K562 (cell line): ENCODE results near the gene NLRP6. TPM values are rescaled to one million over a fixed set of nuclear protein-coding genes. Genes with fewer than 3 reads are reported as not detected.

Source experiments
- ARID4B ChIP-seq: sonication (generic); formaldehyde crosslinking; IDR thresholded peaks from 2 replicates; pipeline ENCODE4 v1.8.0; 2022; ENCODE audit warnings: mild to moderate bottlenecking, missing genetic modification reagents
- ATF2 ChIP-seq: sonication (generic); formaldehyde crosslinking; IDR thresholded peaks from 2 replicates; pipeline ENCODE4 v1.8.1; 2022; ENCODE audit warnings: missing genetic modification reagents
- ID3 ChIP-seq, 2 experiments: fragments of 250-450 bp in 1 of 2; fragments of 450-650 bp in 1 of 2; sonication (Bioruptor Pico) in 1 of 2; IDR thresholded peaks; 2 replicates each; pipeline versions ENCODE4 v1.6.1 to v1.8.0; 2016 to 2021; ENCODE audit warnings: mild to moderate bottlenecking in 2 of 2, moderate library complexity in 2 of 2, missing compliant biosample characterization in 1 of 2, missing genetic modification characterization in 1 of 2
- KAT7 ChIP-seq: sonication (generic); formaldehyde crosslinking; IDR thresholded peaks from 2 replicates; pipeline ENCODE4 v1.8.0; 2022; ENCODE audit warnings: missing genetic modification reagents, mild to moderate bottlenecking, borderline replicate concordance
- KLF13 ChIP-seq: fragments of 450-650 bp; IDR thresholded peaks from 2 replicates; pipeline ENCODE4 v1.6.1; 2016; ENCODE audit warnings: missing genetic modification characterization, low read depth, mild to moderate bottlenecking, missing compliant biosample characterization, moderate library complexity, borderline replicate concordance
- MXI1 ChIP-seq: IDR thresholded peaks from 2 replicates; pipeline ENCODE4 v1.6.1; 2011; ENCODE audit warnings: low read depth, mild to moderate bottlenecking, improper control_type of control experiment, low read length
- PML ChIP-seq: IDR thresholded peaks from 2 replicates; pipeline ENCODE4 v1.6.1; 2012; ENCODE audit warnings: low read length, inconsistent platforms
- RBM34 ChIP-seq: fragments of 200-400 bp; formaldehyde crosslinking; IDR thresholded peaks from 2 replicates; pipeline ENCODE4 v1.6.1; 2018; ENCODE audit warnings: low read length, borderline replicate concordance; ENCODE audit not compliant: insufficient read depth
- RCOR1 ChIP-seq, 2 experiments: IDR thresholded peaks; 2 replicates each; pipeline ENCODE4 v1.6.1; 2012; ENCODE audit warnings: low read depth in 2 of 2, low read length in 2 of 2, borderline replicate concordance in 1 of 2, improper control_type of control experiment in 1 of 2
- ZFX ChIP-seq: sonication (generic); formaldehyde crosslinking; IDR thresholded peaks from 2 replicates; pipeline ENCODE4 v1.8.0; 2022; ENCODE audit warnings: mild to moderate bottlenecking, missing genetic modification reagents, moderate library complexity
- ZNF134 ChIP-seq: fragments of 250-450 bp; sonication (Bioruptor Pico); conservative IDR thresholded peaks from 2 replicates; pipeline ENCODE4 v1.4.0; 2020
- ZNF217 ChIP-seq: sonication (generic); formaldehyde crosslinking; IDR thresholded peaks from 2 replicates; pipeline ENCODE4 v1.8.0; 2022; ENCODE audit warnings: mild to moderate bottlenecking, missing genetic modification reagents
- ZNF24 ChIP-seq: fragments of 450-650 bp; IDR thresholded peaks from 2 replicates; pipeline ENCODE4 v1.6.1; 2016
- ZNF3 ChIP-seq: fragments of 250-450 bp; sonication (Bioruptor Pico); IDR thresholded peaks from 2 replicates; pipeline ENCODE4 v1.5.0; 2021; ENCODE audit warnings: mild to moderate bottlenecking, moderate library complexity
- ZNF384 ChIP-seq: IDR thresholded peaks from 2 replicates; pipeline ENCODE4 v1.6.1; 2012; ENCODE audit warnings: low read depth, low read length, improper control_type of control experiment
- ZNF583 ChIP-seq: fragments of 250-450 bp; sonication (Bioruptor Pico); IDR thresholded peaks from 2 replicates; pipeline ENCODE4 v1.4.0; 2020
- ZNF766 ChIP-seq: fragments of 200-800 bp; sonication (Bioruptor generic); conservative IDR thresholded peaks from 2 replicates; pipeline ENCODE4 v1.6.1; 2016; ENCODE audit warnings: missing genetic modification characterization, missing compliant biosample characterization
- ZNF780A ChIP-seq: fragments of 250-450 bp; sonication (Bioruptor Pico); IDR thresholded peaks from 2 replicates; pipeline ENCODE4 v1.5.0; 2021; ENCODE audit warnings: mild to moderate bottlenecking
- polyA plus RNA-seq, 8 experiments: library from polyadenylated mRNA; depleted of rRNA in 4 of 8; stranded (reverse) in 5 of 8; unstranded in 3 of 8; fragments of >200 nt; fragmentation: Nextera tagmentation in 2 of 8; fragmentation: Illumina TruSeq in 1 of 8; extraction: Ambion mirVana in 2 of 8; extraction: Trizol in 1 of 8; gene quantifications; 2 replicates each; pipeline versions ENCODE4 v1.2.1 to v1.2.3, GENCODE V29; 2011 to 2014; ENCODE audit warnings: inconsistent platforms in 1 of 8, missing spikeins in 1 of 8
- total RNA-seq, 7 experiments: library from RNA; depleted of rRNA in 6 of 7; stranded (reverse); fragments of >200 nt in 6 of 7; fragmentation: Illumina TruSeq in 2 of 7; extraction: Trizol in 2 of 7; gene quantifications; 2 replicates each; pipeline versions ENCODE4 v1.2.1 to v1.2.3, GENCODE V29; 2011 to 2021; ENCODE audit warnings: low replicate concordance in 1 of 7
- TF ChIP-seq, protein P1 (sequence below): fragments of 250-450 bp; sonication (Bioruptor Pico); IDR thresholded peaks from 2 replicates; pipeline ENCODE4 v1.5.0; 2021
- TF ChIP-seq, protein P2 (sequence below): fragments of 450-650 bp; formaldehyde crosslinking; IDR thresholded peaks from 2 replicates; pipeline ENCODE4 v1.4.0; 2020; ENCODE audit warnings: mild to moderate bottlenecking, moderate library complexity

The NLRP6 gene
- total and polyA plus RNA-seq, 9 of the 15 experiments (the other 6 are each of a cell fraction or from before 2014, with no cell fraction given): 0.03 to 0.18 (median 0.15) TPM; not detected in 5

DNA sequence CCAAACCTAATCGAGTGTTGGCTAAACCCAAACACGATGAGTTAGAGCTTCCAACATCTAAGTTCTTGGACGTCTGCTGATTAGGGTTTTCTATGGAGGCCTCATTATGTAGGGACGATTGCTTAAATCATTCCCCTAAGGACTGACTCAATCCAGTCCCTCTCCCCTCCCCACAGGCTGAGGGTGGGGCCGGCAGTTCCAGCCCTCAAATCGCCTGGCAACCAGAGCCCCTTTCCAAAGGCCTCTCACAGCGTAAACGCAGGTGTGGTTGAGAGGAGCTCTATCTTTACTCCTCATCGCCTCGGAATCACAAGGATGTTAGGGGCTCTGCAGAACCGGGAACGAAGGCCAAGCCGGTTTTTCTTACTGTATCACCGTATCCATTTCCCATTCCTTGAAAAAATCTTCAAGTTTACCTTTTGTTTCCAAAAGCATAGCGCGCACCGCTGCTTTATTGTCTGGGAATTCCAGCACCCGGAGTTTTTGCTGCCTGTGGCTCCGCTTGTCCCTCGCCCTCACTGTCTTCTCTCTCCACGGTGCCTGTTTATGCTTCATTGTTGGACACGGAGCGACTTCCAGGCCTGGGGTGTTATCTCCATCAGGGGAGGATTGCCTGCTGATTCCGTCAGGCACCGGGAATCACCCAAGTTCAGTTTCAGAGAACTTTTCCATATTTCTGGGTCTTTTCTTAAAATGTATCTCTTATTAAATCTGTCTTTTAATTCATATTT, 56.2 kb downstream of the NLRP6 start (continued):
- TF ChIP-seq ARID4B (CRISPR knock-in tag) (no peak), ZNF384 (no peak), ZNF780A (CRISPR knock-in tag) (no peak), MXI1 (no peak), ZNF24 (no peak), ZNF766 (0 out of 2 replicates have a peak, but pooled peaks have one; percentile 10), PML (no peak), ZNF217 (CRISPR knock-in tag) (no peak), ZNF134 (CRISPR knock-in tag) (peak; percentile 63), RCOR1 (IDR thresholded peaks at IDR 0.05; ENCODE audit: borderline replicate concordance in 1 of 2, low read depth in 2 of 2, low read length in 2 of 2) (peak in 1 of 2 experiments; percentile 31; a peak in 1 of 4 replicates), ZFX (CRISPR knock-in tag) (peak; percentile 38), RBM34 (no peak), KAT7 (CRISPR knock-in tag) (no peak), ZNF583 (CRISPR knock-in tag) (0 out of 2 replicates have a peak, but pooled peaks have one; percentile 26), ZNF3 (no peak), ATF2 (no peak), ID3 (CRISPR knock-in tag; IDR thresholded peaks at IDR 0.05) (no peak), ID3 (tag; IDR thresholded peaks at IDR 0.05) (no peak), KLF13 (tag) (no peak)
- TF ChIP-seq, protein P1, sequence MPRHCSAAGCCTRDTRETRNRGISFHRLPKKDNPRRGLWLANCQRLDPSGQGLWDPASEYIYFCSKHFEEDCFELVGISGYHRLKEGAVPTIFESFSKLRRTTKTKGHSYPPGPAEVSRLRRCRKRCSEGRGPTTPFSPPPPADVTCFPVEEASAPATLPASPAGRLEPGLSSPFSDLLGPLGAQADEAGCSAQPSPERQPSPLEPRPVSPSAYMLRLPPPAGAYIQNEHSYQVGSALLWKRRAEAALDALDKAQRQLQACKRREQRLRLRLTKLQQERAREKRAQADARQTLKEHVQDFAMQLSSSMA (CRISPR knock-in tag): no peak
- TF ChIP-seq, protein P2, sequence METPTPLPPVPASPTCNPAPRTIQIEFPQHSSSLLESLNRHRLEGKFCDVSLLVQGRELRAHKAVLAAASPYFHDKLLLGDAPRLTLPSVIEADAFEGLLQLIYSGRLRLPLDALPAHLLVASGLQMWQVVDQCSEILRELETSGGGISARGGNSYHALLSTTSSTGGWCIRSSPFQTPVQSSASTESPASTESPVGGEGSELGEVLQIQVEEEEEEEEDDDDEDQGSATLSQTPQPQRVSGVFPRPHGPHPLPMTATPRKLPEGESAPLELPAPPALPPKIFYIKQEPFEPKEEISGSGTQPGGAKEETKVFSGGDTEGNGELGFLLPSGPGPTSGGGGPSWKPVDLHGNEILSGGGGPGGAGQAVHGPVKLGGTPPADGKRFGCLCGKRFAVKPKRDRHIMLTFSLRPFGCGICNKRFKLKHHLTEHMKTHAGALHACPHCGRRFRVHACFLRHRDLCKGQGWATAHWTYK (CRISPR knock-in tag): no peak
